H9 (cell line): ENCODE measurements around the gene ZIM2. TPM values are rescaled to one million over a fixed set of nuclear protein-coding genes. Genes with fewer than 3 reads are reported as not detected.

Source experiments
- DNase-seq: peaks from one replicate; pipeline ENCODE4 v3.0.0-alpha.2; 2017
- H2AFZ ChIP-seq: one replicate; pipeline ENCODE4 v1.6.1; 2013; ENCODE audit warnings: mild to moderate bottlenecking, low read length, control low read depth, moderate library complexity
- H2AK5ac ChIP-seq: 2 replicates; pipeline ENCODE4 v1.6.1; 2013; ENCODE audit warnings: low read length, control low read depth, mixed read lengths; ENCODE audit not compliant: insufficient read length
- H2BK120ac ChIP-seq: one replicate; pipeline ENCODE4 v1.6.1; 2013; ENCODE audit warnings: low read depth, mild to moderate bottlenecking, low read length, control low read depth, inconsistent platforms; ENCODE audit not compliant: poor library complexity, severe bottlenecking
- H2BK12ac ChIP-seq: 2 replicates; pipeline ENCODE4 v1.6.1; 2013; ENCODE audit warnings: low read length, control low read depth, mixed read lengths, low read depth; ENCODE audit not compliant: insufficient read length
- H2BK15ac ChIP-seq: 2 replicates; pipeline ENCODE4 v1.6.1; 2013; ENCODE audit warnings: low read depth, low read length, control low read depth
- H2BK20ac ChIP-seq: one replicate; pipeline ENCODE4 v1.6.1; 2013; ENCODE audit warnings: low read depth, mild to moderate bottlenecking, low read length, control low read depth, inconsistent platforms; ENCODE audit not compliant: poor library complexity, severe bottlenecking
- H2BK5ac ChIP-seq: 2 replicates; pipeline ENCODE4 v1.6.1; 2013; ENCODE audit warnings: low read length, control low read depth, mixed read lengths; ENCODE audit not compliant: insufficient read length
- H3K14ac ChIP-seq: 2 replicates; pipeline ENCODE4 v1.6.1; 2013; ENCODE audit warnings: low read length, control low read depth; ENCODE audit not compliant: insufficient read depth
- H3K18ac ChIP-seq: 2 replicates; pipeline ENCODE4 v1.6.1; 2013; ENCODE audit warnings: low read depth, mild to moderate bottlenecking, mixed read lengths, low read length, control low read depth; ENCODE audit not compliant: insufficient read length
- H3K23ac ChIP-seq: 2 replicates; pipeline ENCODE4 v1.6.1; 2013; ENCODE audit warnings: low read length, control low read depth, mixed read lengths, low read depth; ENCODE audit not compliant: insufficient read length
- H3K23me2 ChIP-seq: 2 replicates; pipeline ENCODE4 v1.6.1; 2013; ENCODE audit warnings: low read depth, mild to moderate bottlenecking, mixed read lengths, low read length, control low read depth; ENCODE audit not compliant: insufficient read length, poor library complexity, severe bottlenecking
- H3K27ac ChIP-seq: 2 replicates; pipeline ENCODE4 v1.5.1; 2013; ENCODE audit warnings: low read length, control low read depth, mixed read lengths, low read depth; ENCODE audit not compliant: insufficient read length
- H3K27me3 ChIP-seq: 2 replicates; pipeline ENCODE4 v1.6.1; 2013; ENCODE audit warnings: low read length, control low read depth, inconsistent platforms; ENCODE audit not compliant: insufficient read depth
- H3K4ac ChIP-seq: 2 replicates; pipeline ENCODE4 v1.6.1; 2013; ENCODE audit warnings: low read depth, mild to moderate bottlenecking, control low read depth, inconsistent platforms, low read length, moderate library complexity
- H3K4me1 ChIP-seq: 2 replicates; pipeline ENCODE4 v1.6.1; 2013; ENCODE audit warnings: low read length, control low read depth, inconsistent platforms; ENCODE audit not compliant: insufficient read depth
- H3K4me2 ChIP-seq: 2 replicates; pipeline ENCODE4 v1.6.1; 2013; ENCODE audit warnings: low read length, control low read depth, mixed read lengths; ENCODE audit not compliant: insufficient read length, insufficient read depth
- H3K56ac ChIP-seq: 2 replicates; pipeline ENCODE4 v1.6.1; 2013; ENCODE audit warnings: low read depth, mild to moderate bottlenecking, mixed read lengths, low read length, control low read depth; ENCODE audit not compliant: insufficient read length
- H3K79me1 ChIP-seq: 2 replicates; pipeline ENCODE4 v1.6.1; 2013; ENCODE audit warnings: low read depth, mild to moderate bottlenecking, moderate library complexity, low read length, control low read depth, inconsistent platforms; ENCODE audit not compliant: insufficient read depth, poor library complexity, severe bottlenecking
- H3K79me2 ChIP-seq: 2 replicates; pipeline ENCODE4 v1.6.1; 2013; ENCODE audit warnings: low read length, control low read depth, inconsistent platforms; ENCODE audit not compliant: insufficient read depth
- H3K9ac ChIP-seq: 2 replicates; pipeline ENCODE4 v1.6.1; 2013; ENCODE audit warnings: low read length, control low read depth, mixed read lengths; ENCODE audit not compliant: insufficient read length; ENCODE audit errors: extremely low read depth
- H3K9me3 ChIP-seq: one replicate; pipeline ENCODE4 v1.6.1; 2013; ENCODE audit warnings: low read depth, low read length, inconsistent platforms; ENCODE audit not compliant: control insufficient read depth
- H3T11ph ChIP-seq: one replicate; pipeline ENCODE4 v1.6.1; 2013; ENCODE audit warnings: mild to moderate bottlenecking, low read length, control low read depth, inconsistent platforms
- H4K20me1 ChIP-seq: one replicate; pipeline ENCODE4 v1.6.1; 2013; ENCODE audit not compliant: control insufficient read depth, insufficient read length, insufficient read depth
- H4K5ac ChIP-seq: 2 replicates; pipeline ENCODE4 v1.6.1; 2013; ENCODE audit warnings: low read depth, mild to moderate bottlenecking, mixed read lengths, low read length, control low read depth; ENCODE audit not compliant: insufficient read length
- H4K8ac ChIP-seq: replicated peaks from 2 replicates; pipeline ENCODE4 v1.6.1; 2013; ENCODE audit warnings: low read length, control low read depth, mixed read lengths, low read depth; ENCODE audit not compliant: insufficient read length
- H4K91ac ChIP-seq: 2 replicates; pipeline ENCODE4 v1.6.1; 2013; ENCODE audit warnings: low read depth, mild to moderate bottlenecking, moderate library complexity, mixed read lengths, low read length, control low read depth; ENCODE audit not compliant: insufficient read length
- H3K27ac Mint-ChIP-seq, 3 experiments: 2 replicates in 2 of 3; 3 replicates in 1 of 3; pipeline ENCODE4 v1.8.0; 2020 to 2021; ENCODE audit warnings: mixed read lengths in 3 of 3, mild to moderate bottlenecking in 1 of 3, moderate library complexity in 1 of 3
- H3K27me3 Mint-ChIP-seq: 2 replicates; pipeline ENCODE4 v1.8.0; 2021; ENCODE audit warnings: low read depth, mild to moderate bottlenecking, moderate library complexity, mixed read lengths
- H3K36me3 Mint-ChIP-seq, 3 experiments: 2 replicates in 2 of 3; 3 replicates in 1 of 3; pipeline ENCODE4 v1.8.0; 2020 to 2021; ENCODE audit warnings: low read depth in 3 of 3, mixed read lengths in 3 of 3; ENCODE audit not compliant: insufficient read depth in 1 of 3
- H3K4me1 Mint-ChIP-seq, 2 experiments: 2 replicates each; pipeline ENCODE4 v1.8.0; 2020; ENCODE audit warnings: mixed read lengths in 2 of 2
- H3K4me3 Mint-ChIP-seq, 2 experiments: 2 replicates in 1 of 2; 3 replicates in 1 of 2; pipeline ENCODE4 v1.8.0; 2020 to 2021; ENCODE audit warnings: mild to moderate bottlenecking in 2 of 2, mixed read lengths in 2 of 2, moderate library complexity in 1 of 2
- H3K9me3 Mint-ChIP-seq, 2 experiments: 2 replicates in 1 of 2; 3 replicates in 1 of 2; pipeline ENCODE4 v1.8.0; 2020; ENCODE audit warnings: mild to moderate bottlenecking in 2 of 2, mixed read lengths in 2 of 2, moderate library complexity in 1 of 2
- WGBS: extraction: QIAGEN DNeasy Blood & Tissue Kit; methylation state at CpG from one replicate; pipeline ENCODE4 v1.1.7; 2013; ENCODE audit warnings: missing lambda C conversion rate, low lambda C conversion rate, mixed read lengths; ENCODE audit not compliant: insufficient read length; ENCODE audit errors: extremely low coverage; 5-methylcytosine and 5-hydroxymethylcytosine counted together
- total RNA-seq: library from RNA; stranded (reverse); gene quantifications from 2 replicates; pipeline ENCODE4 v1.2.1, GENCODE V29; 2021
- TF ChIP-seq, protein P1 (sequence below): fragments of 200-600 bp; sonication (generic); conservative IDR thresholded peaks from 3 replicates; pipeline ENCODE4 v1.8.0; 2021; ENCODE audit warnings: antibody characterized with exemption, mild to moderate bottlenecking

The ZIM2 gene
- total RNA-seq, 1 experiment from 2014 or later, result not detected

DNA sequence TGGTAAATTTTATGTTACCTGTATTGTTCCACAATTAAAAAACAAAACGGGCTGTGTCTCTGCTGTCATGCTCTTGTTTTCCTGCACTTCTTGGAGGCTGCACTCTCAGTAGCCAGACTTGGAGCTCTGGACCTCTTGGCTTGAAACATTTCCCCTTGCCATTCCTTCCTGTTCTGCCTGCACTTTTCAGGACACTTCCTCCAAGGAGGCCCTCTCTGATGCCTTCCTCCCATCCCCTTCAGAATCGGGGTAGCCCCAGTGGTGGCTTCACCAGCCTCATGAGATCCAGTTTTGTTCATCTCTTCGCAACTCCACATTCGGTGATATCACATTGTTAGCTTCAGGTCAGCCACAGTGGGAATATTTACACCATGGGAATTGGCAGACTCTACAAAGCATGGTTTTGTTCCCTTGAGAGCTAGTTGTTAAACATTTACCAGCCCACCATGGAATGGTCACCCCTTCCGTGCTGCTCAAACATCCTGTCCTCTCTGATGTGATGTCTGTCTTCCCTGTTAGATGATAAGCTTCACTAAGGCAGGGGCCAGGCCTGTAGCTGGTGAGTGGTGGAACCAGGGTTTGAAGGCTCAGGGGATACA, 40.2 kb upstream of the ZIM2 start:
- no peaks in the 10 kb centered on the region for H3K4me1 ChIP-seq
- no CpG with 5 or more reads among the region's 5 CpGs for WGBS
- H3K9me3 Mint-ChIP-seq, result peaks cover 95 to 97% of the 10 kb centered on the region in 2 experiments

More for the DNA sequence above, 40.2 kb upstream of the ZIM2 start:
- Histone ChIP-seq H3K56ac (no peak overlapping the region), H3K27ac (no peak overlapping the region), H2BK5ac (no peak overlapping the region), H2BK120ac (no peak overlapping the region), H3K27me3 (no peaks in the 10 kb centered on the region), H4K20me1 (no peaks in the 10 kb centered on the region), H3K4me2 (no peak overlapping the region), H2BK12ac (no peak overlapping the region), H3K9ac (no peak overlapping the region), H4K5ac (no peak overlapping the region), H3K14ac (no peak overlapping the region), H2AFZ (no peak overlapping the region), H3T11ph (no peak overlapping the region), H2AK5ac (no peak overlapping the region), H3K23ac (no peak overlapping the region), H4K8ac (no peak overlapping the region), H3K23me2 (no peaks in the 10 kb centered on the region), H2BK20ac (no peak overlapping the region), H3K79me1 (no peaks in the 10 kb centered on the region), H3K79me2 (no peaks in the 10 kb centered on the region), H3K4ac (no peak overlapping the region), H4K91ac (no peak overlapping the region), H2BK15ac (no peak overlapping the region), H3K9me3 (peaks cover 86% of the 10 kb centered on the region), H3K18ac (no peak overlapping the region)
- Mint-ChIP-seq H3K27ac (no peak overlapping the region), H3K4me1 (no peaks in the 10 kb centered on the region), H3K36me3 (peaks cover 16 to 28% (median 21%) of the 10 kb centered on the region in 3 experiments; a peak in 6 of 7 replicates), H3K27me3 (no peaks in the 10 kb centered on the region; the same call in 1 of the 2 replicates), H3K4me3 (no peak overlapping the region)
- TF ChIP-seq, protein P1, sequence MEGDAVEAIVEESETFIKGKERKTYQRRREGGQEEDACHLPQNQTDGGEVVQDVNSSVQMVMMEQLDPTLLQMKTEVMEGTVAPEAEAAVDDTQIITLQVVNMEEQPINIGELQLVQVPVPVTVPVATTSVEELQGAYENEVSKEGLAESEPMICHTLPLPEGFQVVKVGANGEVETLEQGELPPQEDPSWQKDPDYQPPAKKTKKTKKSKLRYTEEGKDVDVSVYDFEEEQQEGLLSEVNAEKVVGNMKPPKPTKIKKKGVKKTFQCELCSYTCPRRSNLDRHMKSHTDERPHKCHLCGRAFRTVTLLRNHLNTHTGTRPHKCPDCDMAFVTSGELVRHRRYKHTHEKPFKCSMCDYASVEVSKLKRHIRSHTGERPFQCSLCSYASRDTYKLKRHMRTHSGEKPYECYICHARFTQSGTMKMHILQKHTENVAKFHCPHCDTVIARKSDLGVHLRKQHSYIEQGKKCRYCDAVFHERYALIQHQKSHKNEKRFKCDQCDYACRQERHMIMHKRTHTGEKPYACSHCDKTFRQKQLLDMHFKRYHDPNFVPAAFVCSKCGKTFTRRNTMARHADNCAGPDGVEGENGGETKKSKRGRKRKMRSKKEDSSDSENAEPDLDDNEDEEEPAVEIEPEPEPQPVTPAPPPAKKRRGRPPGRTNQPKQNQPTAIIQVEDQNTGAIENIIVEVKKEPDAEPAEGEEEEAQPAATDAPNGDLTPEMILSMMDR, result no peak
- no peak for DNase-seq
